Effector memory CD4-positive, alpha-beta T cell (primary cell): ENCODE results near the gene TMEM131.
"Not testable (repeated sequence)": the region's sequence is repeated elsewhere in the genome, so short reads cannot be mapped to it uniquely, and the experiment has no call there.

Experiments used
- DNase-seq, 3 donors: peaks; one replicate each; pipeline ENCODE4 v3.0.0-alpha.2; 2020
- H3K27ac ChIP-seq: 2 replicates; pipeline ENCODE4 v1.7.0; 2013; ENCODE audit warnings: mild to moderate bottlenecking, low read length, moderate library complexity; ENCODE audit not compliant: insufficient read depth, poor library complexity, severe bottlenecking
- H3K27me3 ChIP-seq: replicated peaks from 2 replicates; pipeline ENCODE4 v1.7.0; 2013; ENCODE audit warnings: mild to moderate bottlenecking, low read length; ENCODE audit not compliant: insufficient read depth, control insufficient read depth, poor library complexity, severe bottlenecking
- H3K36me3 ChIP-seq: 2 replicates; pipeline ENCODE4 v1.7.0; 2013; ENCODE audit warnings: mild to moderate bottlenecking, low read length, moderate library complexity; ENCODE audit not compliant: control insufficient read depth, insufficient read depth
- H3K4me1 ChIP-seq: 2 replicates; pipeline ENCODE4 v1.7.0; 2013; ENCODE audit warnings: low read length, mild to moderate bottlenecking; ENCODE audit not compliant: control insufficient read depth, insufficient read depth, poor library complexity, severe bottlenecking
- H3K4me3 ChIP-seq: 2 replicates; pipeline ENCODE4 v1.7.0; 2013; ENCODE audit warnings: low read length, low read depth, mild to moderate bottlenecking; ENCODE audit not compliant: insufficient read depth, poor library complexity, severe bottlenecking
- H3K9me3 ChIP-seq: 2 replicates; pipeline ENCODE4 v1.7.0; 2013; ENCODE audit warnings: mild to moderate bottlenecking, low read length, moderate library complexity; ENCODE audit not compliant: control insufficient read depth

TMEM131 gene

GRCh38 chr2:97958184-97958583, 37.6 kb downstream of the TMEM131 start:
- no peak overlapping the region for H3K4me3 ChIP-seq
- no peaks in the 10 kb centered on the region for H3K9me3 ChIP-seq
- no peaks in the 10 kb centered on the region for H3K36me3 ChIP-seq
- DNase-seq: no peak
- H3K4me1 ChIP-seq: peaks cover 7% of the 10 kb centered on the region
- no peak overlapping the region for H3K27ac ChIP-seq
- no peaks in the 10 kb centered on the region for H3K27me3 ChIP-seq

- Histone ChIP-seq H3K9me3 (no peaks in the 10 kb centered on the region), H3K4me3 (no peak overlapping the region), H3K4me1 (peaks cover 7% of the 10 kb centered on the region), H3K36me3 (no peaks in the 10 kb centered on the region), H3K27ac (no peak overlapping the region), H3K27me3 (no peaks in the 10 kb centered on the region)
- DNase-seq: no peak
These were observed 38.1 kb downstream of the TMEM131 start for GRCh38 chr2:97957432-97958183.

GRCh38 chr2:97956753-97957152, 39.0 kb downstream of the TMEM131 start:
- H3K4me1 ChIP-seq: not testable (repeated sequence)

GRCh38 chr2:97953853-97954252, 41.9 kb downstream of the TMEM131 start:
- DNase-seq: no peak
- no peaks in the 10 kb centered on the region for H3K9me3 ChIP-seq
- no peaks in the 10 kb centered on the region for H3K36me3 ChIP-seq
- H3K4me3 ChIP-seq: no peak overlapping the region
- no peak overlapping the region for H3K27ac ChIP-seq
- H3K4me1 ChIP-seq: peaks cover 6% of the 10 kb centered on the region
- H3K27me3 ChIP-seq: no peaks in the 10 kb centered on the region

More at GRCh38 chr2:97956753-97957152, 39.0 kb downstream of the TMEM131 start:
- not testable (repeated sequence) for H3K9me3 ChIP-seq, H3K27me3 ChIP-seq, DNase-seq, H3K4me3 ChIP-seq, H3K27ac ChIP-seq, H3K36me3 ChIP-seq

GRCh38 chr2:97952357-97952756, 43.4 kb downstream of the TMEM131 start:
- Histone ChIP-seq H3K27ac (no peak overlapping the region), H3K27me3 (no peaks in the 10 kb centered on the region), H3K4me1 (no peaks in the 10 kb centered on the region), H3K36me3 (no peaks in the 10 kb centered on the region), H3K4me3 (no peak overlapping the region), H3K9me3 (no peaks in the 10 kb centered on the region)
- DNase-seq: no peak

- Histone ChIP-seq H3K27me3 (no peaks in the 10 kb centered on the region), H3K27ac (no peak overlapping the region), H3K4me1 (no peaks in the 10 kb centered on the region), H3K36me3 (no peaks in the 10 kb centered on the region), H3K9me3 (no peaks in the 10 kb centered on the region), H3K4me3 (no peak overlapping the region)
- no peak for DNase-seq
These were observed 44.5 kb downstream of the TMEM131 start for GRCh38 chr2:97951155-97951680.

- Histone ChIP-seq H3K4me3 (no peak overlapping the region), H3K36me3 (no peaks in the 10 kb centered on the region), H3K9me3 (no peaks in the 10 kb centered on the region), H3K27ac (no peak overlapping the region), H3K4me1 (no peaks in the 10 kb centered on the region), H3K27me3 (no peaks in the 10 kb centered on the region)
- DNase-seq: no peak
These were observed 45.2 kb downstream of the TMEM131 start for GRCh38 chr2:97950329-97951154.

GRCh38 chr2:97948926-97949325, 46.8 kb downstream of the TMEM131 start:
- Histone ChIP-seq H3K27me3 (no peaks in the 10 kb centered on the region), H3K4me1 (no peaks in the 10 kb centered on the region), H3K27ac (no peak overlapping the region), H3K4me3 (no peak overlapping the region), H3K36me3 (no peaks in the 10 kb centered on the region), H3K9me3 (no peaks in the 10 kb centered on the region)
- DNase-seq: no peak

- Histone ChIP-seq H3K9me3 (no peaks in the 10 kb centered on the region), H3K4me1 (no peaks in the 10 kb centered on the region), H3K36me3 (no peaks in the 10 kb centered on the region), H3K27ac (no peak overlapping the region), H3K27me3 (no peaks in the 10 kb centered on the region), H3K4me3 (no peak overlapping the region)
- DNase-seq: no peak
These were observed 50.0 kb downstream of the TMEM131 start for GRCh38 chr2:97945791-97946190.

- no peak overlapping the region for H3K4me3 ChIP-seq
- no peak for DNase-seq
- no peaks in the 10 kb centered on the region for H3K9me3 ChIP-seq
- H3K27ac ChIP-seq: no peak overlapping the region
- H3K27me3 ChIP-seq: no peaks in the 10 kb centered on the region
- no peaks in the 10 kb centered on the region for H3K4me1 ChIP-seq
- no peaks in the 10 kb centered on the region for H3K36me3 ChIP-seq
These were observed 58.9 kb downstream of the TMEM131 start for GRCh38 chr2:97936881-97937280.
